Measurements from ENCODE around the gene SLC25A48. TPM values are rescaled to one million over a fixed set of nuclear protein-coding genes. Genes with fewer than 3 reads are reported as not detected.

SLC25A48 gene
- total RNA-seq, 4 donors from 2014 or later = 0.33 TPM; not detected in 3

Small RNA genes within 50 kb of the gene (microRNA-seq; reads per million reads assigned to microRNA genes)
- gene MIR5692C1 = not detected

Small RNA genes within 50 kb of the gene (small RNA-seq; reads per million reads assigned to genes)
- gene MIR5692C1 = not detected

Other genes starting within 250 kb of the SLC25A48 start
- gene IL9, start 61.2 kb downstream of the SLC25A48 start, total RNA-seq = not detected
- gene LECT2, start 120.3 kb downstream of the SLC25A48 start, total RNA-seq = not detected
- gene TGFBI, start 194.3 kb downstream of the SLC25A48 start, total RNA-seq = 10 to 100 TPM; 19.6 to 55.9 (median 38.5) TPM